Astrocyte (in vitro differentiated cells and primary cell): ENCODE results near the gene PSMD14. TPM values are rescaled to one million over a fixed set of nuclear protein-coding genes. Genes with fewer than 3 reads are reported as not detected.
A peak's percentile ranks its signal among the peaks of the same experiment; 100 is the strongest.
"Not testable (repeated sequence)": the region's sequence is repeated elsewhere in the genome, so short reads cannot be mapped to it uniquely, and the experiment has no call there.

Experiments used
- DNase-seq: peaks from one replicate; pipeline ENCODE4 v3.0.0-alpha.2; 2010; ENCODE audit warnings: low read depth
- FAIRE-seq: peaks from 2 replicates; lab custom pipeline; 2011; peaks lifted over from hg19 to GRCh38; lab: Jason Lieb, UNC
- H2AFZ ChIP-seq: 2 replicates; pipeline ENCODE4 v1.6.0; 2012; ENCODE audit warnings: low read depth, low read length, inconsistent platforms
- H3K27ac ChIP-seq: 2 replicates; pipeline ENCODE4 v1.5.1; 2011; ENCODE audit warnings: low read depth, low read length, inconsistent platforms
- H3K27me3 ChIP-seq: 2 replicates; pipeline ENCODE4 v1.6.0; 2011; ENCODE audit warnings: low read length, inconsistent platforms; ENCODE audit not compliant: insufficient read depth
- H3K36me3 ChIP-seq: 2 replicates; pipeline ENCODE4 v1.5.1; 2011; ENCODE audit warnings: low read length, inconsistent platforms; ENCODE audit not compliant: insufficient read depth
- H3K4me1 ChIP-seq: 2 replicates; pipeline ENCODE4 v1.5.1; 2011; ENCODE audit warnings: low read length, inconsistent platforms; ENCODE audit not compliant: insufficient read depth
- H3K4me2 ChIP-seq: 2 replicates; pipeline ENCODE4 v1.6.0; 2012; ENCODE audit warnings: low read length, inconsistent platforms
- H3K4me3 ChIP-seq: 2 replicates; pipeline ENCODE4 v1.5.1; 2011; ENCODE audit warnings: low read depth, mild to moderate bottlenecking, low read length, inconsistent platforms; ENCODE audit not compliant: insufficient read depth
- H3K79me2 ChIP-seq: 2 replicates; pipeline ENCODE4 v1.6.0; 2012; ENCODE audit warnings: mild to moderate bottlenecking, low read length, inconsistent platforms; ENCODE audit not compliant: insufficient read depth
- H3K9ac ChIP-seq: 2 replicates; pipeline ENCODE4 v1.6.0; 2012; ENCODE audit warnings: mild to moderate bottlenecking, low read length, inconsistent platforms
- H3K9me3 ChIP-seq: 2 replicates; pipeline ENCODE4 v1.5.1; 2012; ENCODE audit warnings: low read depth, mild to moderate bottlenecking, low read length, inconsistent platforms; ENCODE audit not compliant: insufficient read depth
- H4K20me1 ChIP-seq: 2 replicates; pipeline ENCODE4 v1.6.0; 2012; ENCODE audit warnings: low read length, inconsistent platforms; ENCODE audit not compliant: insufficient read depth
- H3K27ac Mint-ChIP-seq: one replicate; pipeline ENCODE4 v1.8.0; 2021; ENCODE audit warnings: mild to moderate bottlenecking, mixed read lengths; ENCODE audit not compliant: unreplicated experiment
- H3K27me3 Mint-ChIP-seq: one replicate; pipeline ENCODE4 v1.8.0; 2021; ENCODE audit warnings: low read depth, mixed read lengths; ENCODE audit not compliant: unreplicated experiment
- H3K36me3 Mint-ChIP-seq: one replicate; pipeline ENCODE4 v1.8.0; 2021; ENCODE audit warnings: low read depth, mixed read lengths; ENCODE audit not compliant: unreplicated experiment
- H3K4me1 Mint-ChIP-seq: one replicate; pipeline ENCODE4 v1.8.0; 2021; ENCODE audit warnings: low read depth, mixed read lengths; ENCODE audit not compliant: unreplicated experiment
- H3K4me3 Mint-ChIP-seq: one replicate; pipeline ENCODE4 v1.8.0; 2021; ENCODE audit warnings: mild to moderate bottlenecking, moderate library complexity, mixed read lengths; ENCODE audit not compliant: unreplicated experiment
- H3K9me3 Mint-ChIP-seq: one replicate; pipeline ENCODE4 v1.8.0; 2021; ENCODE audit warnings: mild to moderate bottlenecking, mixed read lengths; ENCODE audit not compliant: unreplicated experiment
- CTCF ChIP-seq: IDR thresholded peaks from 2 replicates; pipeline ENCODE4 v1.5.1; 2011; ENCODE audit warnings: low read depth, mild to moderate bottlenecking, inconsistent platforms, low read length, moderate library complexity; ENCODE audit not compliant: insufficient read depth
- EZH2 ChIP-seq: IDR thresholded peaks from 2 replicates; pipeline ENCODE4 v1.6.1; 2012; ENCODE audit warnings: mild to moderate bottlenecking, low read length, inconsistent platforms; ENCODE audit not compliant: insufficient read depth
- total RNA-seq: library from RNA; stranded (reverse); gene quantifications from 2 replicates; pipeline ENCODE4 v1.2.1, GENCODE V29; 2021

PSMD14 gene
- total RNA-seq, 1 donor from 2014 or later = 86.0 TPM

- H3K36me3 ChIP-seq, H3K4me2 ChIP-seq, H3K4me3 Mint-ChIP-seq, H3K9ac ChIP-seq, H3K36me3 Mint-ChIP-seq, H3K79me2 ChIP-seq, H3K27ac Mint-ChIP-seq, H3K4me1 Mint-ChIP-seq, H3K27me3 Mint-ChIP-seq, FAIRE-seq, H3K4me3 ChIP-seq, H3K9me3 ChIP-seq, H3K27me3 ChIP-seq, H3K27ac ChIP-seq, DNase-seq, H3K9me3 Mint-ChIP-seq, H4K20me1 ChIP-seq, H2AFZ ChIP-seq, H3K4me1 ChIP-seq: not testable (repeated sequence)
Observed at GRCh38 chr2:161282311-161282644, 25.9 kb upstream of the PSMD14 start.

DNA sequence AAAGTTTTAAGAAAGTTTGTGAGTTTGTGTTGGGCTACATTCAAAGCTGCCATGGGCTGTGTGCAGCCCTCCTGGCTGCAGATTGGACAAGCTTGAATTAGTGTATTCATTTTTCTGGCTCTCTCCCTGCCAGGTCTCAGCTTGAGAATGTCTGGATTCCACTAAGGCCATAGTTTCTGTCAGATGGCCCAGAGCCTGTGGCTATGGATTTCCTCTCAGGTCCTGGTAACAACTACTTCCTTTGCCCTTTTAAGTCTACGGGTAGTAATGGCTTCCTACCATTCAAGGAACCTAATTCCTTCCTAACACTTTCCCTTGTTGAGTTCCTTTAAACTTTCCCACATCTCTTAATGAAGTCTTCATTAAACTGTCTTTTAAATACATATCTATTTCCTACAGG, 24.3 kb upstream of the PSMD14 start:
- H3K4me3 Mint-ChIP-seq = no peak overlapping the region
- TF ChIP-seq EZH2 (no peak), CTCF (no peak)
- H3K4me1 Mint-ChIP-seq = no peaks in the 10 kb centered on the region
- Histone ChIP-seq H3K4me1 (no peaks in the 10 kb centered on the region), H3K9ac (no peak overlapping the region), H3K9me3 (no peaks in the 10 kb centered on the region), H3K4me3 (no peak overlapping the region), H3K36me3 (no peaks in the 10 kb centered on the region), H3K27ac (no peak overlapping the region), H2AFZ (no peak overlapping the region), H3K4me2 (no peak overlapping the region), H3K79me2 (no peaks in the 10 kb centered on the region), H4K20me1 (no peaks in the 10 kb centered on the region), H3K27me3 (no peaks in the 10 kb centered on the region)
- H3K9me3 Mint-ChIP-seq = no peaks in the 10 kb centered on the region
- no peak overlapping the region for H3K27ac Mint-ChIP-seq
- no peaks in the 10 kb centered on the region for H3K27me3 Mint-ChIP-seq
- peak; percentile 43 for DNase-seq
- FAIRE-seq = no peak
- H3K36me3 Mint-ChIP-seq = no peaks in the 10 kb centered on the region

- H3K4me2 ChIP-seq = no peak overlapping the region
- H3K4me3 ChIP-seq = no peak overlapping the region
- Mint-ChIP-seq H3K27me3 (no peaks in the 10 kb centered on the region), H3K27ac (no peak overlapping the region), H3K4me1 (no peaks in the 10 kb centered on the region), H3K9me3 (peaks cover 6% of the 10 kb centered on the region), H3K36me3 (no peaks in the 10 kb centered on the region), H3K4me3 (no peak overlapping the region)
- no peaks in the 10 kb centered on the region for H3K36me3 ChIP-seq
- H2AFZ ChIP-seq = no peak overlapping the region
- H4K20me1 ChIP-seq = no peaks in the 10 kb centered on the region
- TF ChIP-seq CTCF = no peak
- no peak for TF ChIP-seq EZH2
- H3K27me3 ChIP-seq = no peaks in the 10 kb centered on the region
- no peaks in the 10 kb centered on the region for H3K4me1 ChIP-seq
- no peak overlapping the region for H3K27ac ChIP-seq
- no peaks in the 10 kb centered on the region for H3K9me3 ChIP-seq
- no peak for DNase-seq
- no peak overlapping the region for H3K9ac ChIP-seq
- no peak for FAIRE-seq
- H3K79me2 ChIP-seq = peaks cover 4% of the 10 kb centered on the region
Observed at GRCh38 chr2:161303535-161304050, 4.6 kb upstream of the PSMD14 start.
